ENCODE measurements around the gene NDUFA5.

NDUFA5 gene

DNA sequence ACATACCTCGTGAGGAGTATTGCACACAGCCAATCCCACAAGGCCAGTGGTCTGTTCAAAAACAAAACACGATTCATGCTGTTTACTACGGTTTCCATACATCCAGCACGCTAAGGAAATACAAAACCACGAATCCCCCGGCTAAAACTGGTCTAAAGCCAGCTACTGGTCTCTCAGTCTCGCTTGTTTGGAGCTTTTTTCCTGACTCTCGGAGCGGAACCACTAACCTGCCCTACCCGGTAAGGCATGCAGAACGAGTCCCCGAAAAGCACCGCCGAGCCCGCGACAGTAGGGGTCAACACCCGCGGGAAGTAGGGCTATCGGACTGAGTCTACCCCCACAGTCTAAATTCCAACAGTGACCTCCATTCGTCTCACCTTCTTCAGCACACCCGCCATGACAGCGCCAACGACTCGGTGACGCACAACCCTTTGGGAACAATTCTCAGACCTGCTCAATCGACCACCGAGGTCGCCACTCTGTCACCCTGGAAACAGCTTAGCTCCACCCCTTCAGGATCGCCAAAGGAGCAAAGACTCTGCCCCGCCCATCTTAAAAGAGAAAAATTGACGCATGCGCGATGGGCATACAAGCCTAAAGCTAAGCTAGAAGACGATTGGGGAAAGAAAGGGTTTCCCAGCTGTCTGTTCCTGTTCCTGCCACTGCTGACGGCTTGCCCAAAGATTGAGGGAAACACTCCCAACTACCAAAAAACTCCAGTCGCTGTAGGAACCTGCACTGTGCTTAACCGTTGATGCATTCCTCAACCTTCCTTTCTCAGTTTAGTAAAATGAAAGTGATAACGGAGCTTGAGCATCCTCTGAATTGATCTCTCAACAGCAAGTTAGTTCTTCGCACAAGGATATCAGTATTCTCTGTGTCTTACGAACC is at the start of gene NDUFA5:
NDUFA5 (minus strand) TSS at position 421 of the 891 bp plus-strand sequence; CDS start at position 398, 23 bp downstream.
- peak; percentile 96 to 99 for DNase-seq

DNA sequence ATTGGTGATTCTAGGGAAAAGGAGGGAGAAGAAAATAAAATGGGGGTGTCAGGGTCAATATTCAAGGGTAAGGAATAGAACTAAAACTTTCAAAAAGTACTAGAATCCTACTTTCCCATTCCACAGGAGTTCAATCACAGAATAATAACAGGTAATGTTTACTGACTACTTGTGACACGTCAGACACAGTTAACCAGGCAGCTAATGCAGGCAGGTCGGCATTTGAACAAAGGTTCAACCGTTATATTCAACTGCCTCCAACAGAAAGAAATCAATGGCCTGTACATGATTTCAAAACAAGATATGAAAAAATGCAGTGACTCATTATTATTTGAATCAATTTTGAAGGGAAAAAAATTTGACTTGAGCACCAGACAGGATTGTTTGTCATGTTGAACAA is 47.1 kb upstream of the NDUFA5 start:
- no peak for DNase-seq

DNA sequence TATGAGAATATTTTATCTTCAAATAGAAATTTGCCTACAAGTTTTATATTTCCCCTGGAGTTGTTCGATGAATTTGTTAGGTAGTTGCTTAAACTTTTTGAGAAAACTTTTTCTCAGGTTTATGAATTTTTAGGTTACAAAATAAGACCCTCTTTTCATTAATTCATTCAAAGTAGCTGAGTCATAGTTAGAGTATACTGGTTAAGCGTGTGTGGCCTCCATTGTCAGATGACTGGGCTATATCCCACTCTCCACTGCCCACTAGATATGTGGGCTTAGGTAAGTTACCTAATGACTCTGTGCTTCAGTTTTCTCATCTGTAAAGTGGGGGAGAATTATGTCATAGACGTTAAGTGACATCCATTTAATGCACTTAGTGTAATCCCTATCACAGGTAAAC is 45.0 kb upstream of the NDUFA5 start:
- DNase-seq = no peak

DNA sequence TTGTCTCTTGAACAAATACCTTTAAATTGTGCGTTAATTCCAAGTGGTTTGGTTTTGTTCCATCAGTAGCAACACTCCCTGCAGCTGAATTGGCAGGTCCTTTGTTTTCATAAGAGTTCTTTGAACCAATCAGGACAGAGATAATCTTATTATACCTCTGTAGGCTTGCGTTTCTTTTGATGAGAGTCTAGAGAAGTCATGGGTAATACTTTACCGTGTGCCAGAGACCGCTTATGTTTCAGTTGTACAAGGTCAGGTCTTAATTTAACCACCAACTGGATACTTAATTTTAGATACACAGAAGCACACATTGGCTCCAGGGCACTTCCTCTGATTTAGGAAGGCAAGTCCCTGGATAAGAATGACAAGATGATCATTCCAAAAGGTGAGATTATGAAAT is 43.9 kb upstream of the NDUFA5 start, which contains the start of gene ASB15:
ASB15 (plus strand) TSS at position 292 of the 400 bp plus-strand sequence. CDS start 12,682 bp downstream, outside the sequence.
- DNase-seq = no peak

DNA sequence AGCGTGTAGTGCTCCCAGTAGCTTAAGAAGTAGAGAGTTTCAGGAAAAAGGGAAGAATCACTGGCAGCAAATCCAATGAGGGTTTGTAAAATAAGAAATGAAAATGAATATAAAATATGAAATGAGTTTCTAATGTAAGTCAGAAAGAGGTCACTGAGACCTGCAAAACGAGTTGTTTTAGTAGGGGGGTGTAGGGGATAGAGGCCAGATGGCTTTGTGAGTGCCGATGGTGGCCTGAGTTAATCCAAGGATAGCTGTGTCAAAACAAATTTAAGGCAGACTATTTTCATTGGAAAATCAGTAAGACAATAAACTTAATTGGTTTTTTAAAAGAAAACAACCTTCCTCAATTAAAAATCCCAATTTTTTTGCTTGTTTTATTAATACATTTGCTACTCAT is 43.3 kb upstream of the NDUFA5 start:
- no peak for DNase-seq

DNA sequence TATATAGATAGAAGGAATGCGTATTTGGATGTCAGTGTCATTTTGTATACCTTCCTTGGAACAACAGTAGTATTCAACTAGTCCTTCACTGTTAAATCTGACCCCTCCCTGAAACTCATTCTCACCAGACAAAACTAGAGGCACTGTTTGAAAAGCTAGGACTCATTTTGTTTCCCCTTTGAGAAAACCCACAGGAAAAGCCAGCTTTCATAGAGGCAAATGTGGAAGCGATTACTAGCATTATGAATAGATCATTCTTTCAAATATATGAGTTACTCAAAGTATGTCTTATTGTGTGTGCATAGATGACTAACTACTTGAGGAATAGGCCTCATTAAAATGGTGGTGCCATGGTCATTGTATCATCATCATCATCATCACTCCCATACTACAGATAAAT is 42.1 kb upstream of the NDUFA5 start:
- DNase-seq = no peak

DNA sequence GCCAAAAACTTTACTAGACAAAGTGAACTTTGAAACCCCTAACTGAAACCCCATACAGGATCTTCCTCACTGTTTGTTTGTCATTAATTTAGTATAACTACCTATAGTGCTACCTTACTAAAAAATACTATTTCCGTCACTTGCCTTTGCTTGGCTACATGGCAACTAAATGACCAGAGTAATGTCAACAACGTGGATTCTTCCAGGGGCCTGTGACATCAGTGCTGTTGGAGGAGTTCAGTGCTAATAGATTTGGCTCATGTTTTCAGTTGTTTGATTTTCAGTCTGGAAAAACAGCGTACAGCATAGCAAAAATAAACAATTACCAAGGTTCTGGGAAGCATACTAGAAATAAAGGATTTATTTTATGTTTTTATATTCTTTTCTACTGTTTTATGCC is 41.0 kb upstream of the NDUFA5 start:
- DNase-seq = no peak

DNA sequence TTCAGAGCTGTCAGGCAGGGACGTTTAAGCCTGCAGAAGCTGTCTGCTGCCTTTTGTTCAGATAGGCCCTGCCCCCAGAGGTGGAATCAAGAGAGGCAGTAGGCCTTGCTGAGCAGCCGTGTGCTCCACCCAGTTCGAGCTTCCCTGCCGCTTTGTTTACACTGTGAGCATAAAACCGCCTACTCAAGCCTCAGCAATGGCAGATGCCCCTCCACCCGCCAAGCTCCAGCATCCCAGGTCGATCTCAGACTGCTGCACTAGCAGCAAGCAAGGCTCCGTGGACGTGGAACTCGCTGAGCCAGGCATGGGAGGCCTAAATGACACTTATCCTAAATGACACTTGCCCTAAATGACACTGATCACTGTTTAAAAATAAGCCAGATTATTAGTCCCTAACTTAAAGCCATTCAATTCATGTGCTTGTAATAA is 37.2 kb upstream of the NDUFA5 start:
- no peak for DNase-seq

DNA sequence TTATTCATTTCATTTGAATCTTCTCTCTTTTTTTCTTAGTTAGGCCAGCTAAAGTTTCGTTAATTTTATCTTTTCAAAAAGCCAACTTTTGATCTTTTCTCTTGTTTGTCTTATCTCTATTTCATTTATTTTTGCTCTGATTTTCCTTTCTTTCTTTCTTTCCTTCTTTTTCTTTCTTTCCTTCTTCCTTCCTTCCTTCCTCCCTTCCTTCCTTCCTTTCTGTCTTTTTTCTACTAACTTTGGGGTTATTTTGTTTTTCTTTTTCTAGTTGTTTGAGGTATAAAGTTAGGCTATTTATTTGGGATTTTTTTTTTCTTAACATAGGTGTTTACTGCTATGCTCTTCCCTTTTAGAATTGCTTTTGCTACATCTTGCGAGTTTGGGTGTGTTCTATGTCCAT is 30.8 kb upstream of the NDUFA5 start:
- DNase-seq = no peak

DNA sequence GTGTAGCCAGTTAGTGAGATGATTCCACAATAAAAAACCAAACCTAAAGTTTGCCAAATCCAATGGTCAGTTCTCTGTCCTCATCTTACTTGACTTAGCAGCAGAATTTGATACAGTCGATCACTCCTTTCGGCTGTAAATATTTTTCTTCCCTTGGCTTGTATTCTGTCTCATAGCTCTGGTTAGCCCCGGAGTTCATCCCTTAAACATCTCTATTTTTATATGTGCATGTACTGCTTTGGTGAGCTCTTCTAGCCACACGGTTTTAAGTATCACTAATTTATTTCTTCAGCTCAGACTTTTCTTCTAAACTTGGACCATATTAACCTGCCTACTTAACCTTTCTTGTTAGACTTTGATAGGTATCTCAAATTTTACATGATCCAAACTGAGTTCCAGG is 26.2 kb upstream of the NDUFA5 start:
- DNase-seq = no peak

DNA sequence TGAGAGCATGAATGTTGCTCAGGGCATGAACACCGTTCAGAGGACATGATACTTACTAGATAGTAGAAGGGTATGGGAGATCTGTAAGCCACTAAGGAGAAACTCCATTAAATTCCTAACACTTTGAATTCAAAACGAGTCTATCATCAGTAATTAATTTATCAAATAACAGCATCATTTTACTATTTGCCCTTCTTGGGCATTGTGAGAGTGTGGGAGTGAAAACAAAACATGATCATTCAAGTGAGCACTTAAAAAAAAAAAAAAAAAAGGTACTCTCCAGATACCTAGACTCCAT is 23.5 kb upstream of the NDUFA5 start:
- no peak for DNase-seq

DNA sequence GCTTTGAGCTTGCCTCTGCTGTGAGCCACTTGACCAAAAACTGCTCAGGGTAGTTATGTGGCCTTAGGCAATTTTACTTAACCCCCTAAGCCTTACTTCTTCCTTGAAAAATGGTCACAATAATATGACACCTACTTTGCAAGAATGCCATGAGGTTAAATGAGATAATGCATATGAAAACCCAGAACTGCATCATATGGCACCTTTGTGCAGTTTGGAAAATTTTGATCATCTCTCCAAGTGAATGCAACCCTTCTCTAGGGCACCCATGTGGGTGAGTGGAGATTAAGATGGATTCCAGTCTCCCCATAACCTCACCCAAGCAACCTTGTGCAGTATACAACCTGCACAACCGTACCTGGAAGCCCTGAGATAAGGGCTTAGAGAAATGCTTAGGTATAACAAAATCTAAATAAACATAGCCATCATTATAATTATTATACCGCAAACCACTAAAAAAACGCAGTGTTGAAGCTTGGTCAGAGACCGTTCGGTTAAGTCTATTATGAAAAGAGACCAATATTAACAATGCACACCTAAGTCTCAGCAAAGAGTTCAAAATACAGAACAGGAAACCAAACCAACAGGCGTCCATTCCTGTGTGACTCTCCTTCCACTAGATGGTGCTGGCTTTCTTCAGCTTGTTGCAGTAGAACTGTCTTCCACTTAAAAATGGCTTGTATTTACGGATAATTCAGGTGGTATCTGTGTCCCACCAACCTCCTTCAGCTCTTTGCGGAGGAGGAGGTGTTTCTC is 23.0 kb upstream of the NDUFA5 start:
- peak; percentile 60 to 74 for DNase-seq

DNA sequence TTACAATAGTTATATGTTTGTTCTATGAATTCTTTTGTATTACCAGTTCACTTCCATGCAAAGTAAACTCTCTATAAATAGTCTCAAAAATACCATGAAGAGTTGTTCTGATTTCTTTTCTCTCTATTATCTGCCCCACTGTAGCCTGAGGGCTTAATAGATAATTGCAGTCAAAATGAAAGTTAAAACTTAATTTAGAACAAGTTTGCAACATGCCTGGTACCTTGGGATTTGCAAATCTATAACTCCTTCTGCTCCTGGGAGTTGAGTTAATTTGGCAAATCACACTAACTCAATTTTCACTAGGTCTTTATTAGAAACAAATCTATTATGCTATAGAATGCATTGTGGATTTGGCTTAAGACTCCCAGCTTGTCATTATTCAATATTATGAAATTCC is 21.8 kb upstream of the NDUFA5 start:
- no peak for DNase-seq

DNA sequence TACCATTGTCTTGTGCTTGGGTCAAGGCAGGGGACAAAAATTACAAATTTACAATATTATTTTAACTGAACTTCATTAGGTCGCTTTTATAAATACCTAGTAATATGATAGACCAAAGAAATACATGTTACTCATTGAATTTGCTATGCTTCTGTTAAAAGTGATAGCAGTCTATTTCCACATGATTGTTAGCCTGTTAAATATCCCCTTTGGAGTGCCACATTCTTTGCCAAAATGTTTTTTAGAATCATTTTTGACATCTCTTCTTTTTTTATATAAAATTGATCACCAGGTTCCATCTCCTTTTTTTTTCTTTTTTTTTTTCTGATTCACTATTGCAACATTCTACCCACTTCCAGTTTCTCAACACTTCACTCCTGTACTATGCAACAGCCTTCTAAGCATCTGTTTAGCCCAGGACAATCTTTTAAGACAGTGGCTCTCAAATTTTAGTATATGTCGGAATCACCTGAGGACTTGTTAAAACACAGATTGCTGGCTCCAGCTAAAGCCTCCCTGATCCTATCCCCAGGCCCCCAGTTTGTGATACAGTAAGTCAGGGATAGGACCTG is 16.4 kb upstream of the NDUFA5 start:
- DNase-seq = no peak

DNA sequence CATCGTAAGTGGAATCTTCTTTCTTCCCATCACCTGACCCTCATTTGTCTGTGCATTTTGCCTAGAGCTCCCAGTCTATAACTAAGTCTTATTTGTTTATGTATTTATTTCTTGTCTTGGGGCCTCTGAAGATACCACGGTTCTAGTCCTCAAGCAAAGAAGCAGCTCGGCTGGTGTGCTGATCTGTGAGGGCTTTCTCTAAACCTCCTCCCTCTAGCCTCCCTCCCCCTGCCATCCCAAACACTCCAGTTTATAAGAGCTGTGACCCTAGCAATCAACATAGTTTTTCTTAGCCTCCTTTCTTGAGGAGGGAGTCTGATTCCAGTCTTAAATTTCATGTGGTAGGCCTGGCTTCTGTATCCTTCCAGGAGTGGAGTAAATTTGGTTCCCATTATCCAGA is 15.7 kb upstream of the NDUFA5 start:
- no peak for DNase-seq

DNA sequence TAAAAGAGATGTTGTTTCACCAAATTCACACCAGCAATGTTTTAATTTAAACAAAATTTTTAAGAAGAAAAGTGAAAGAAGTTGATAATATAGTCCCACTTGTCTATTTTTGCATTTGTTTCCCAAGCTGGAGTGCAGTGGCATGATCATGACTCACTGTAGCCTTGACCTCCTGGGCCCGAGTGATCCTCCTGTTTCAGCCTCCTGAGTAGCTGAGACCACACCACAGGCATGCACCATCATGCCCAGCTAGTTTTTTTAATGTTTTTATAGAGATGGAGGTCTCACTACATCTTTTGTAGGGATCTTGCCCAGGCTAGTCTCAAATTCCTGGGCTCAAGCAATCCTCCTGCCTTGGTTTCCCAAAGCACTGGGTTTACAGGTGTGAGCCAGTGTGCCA is 14.1 kb upstream of the NDUFA5 start:
- no peak for DNase-seq

DNA sequence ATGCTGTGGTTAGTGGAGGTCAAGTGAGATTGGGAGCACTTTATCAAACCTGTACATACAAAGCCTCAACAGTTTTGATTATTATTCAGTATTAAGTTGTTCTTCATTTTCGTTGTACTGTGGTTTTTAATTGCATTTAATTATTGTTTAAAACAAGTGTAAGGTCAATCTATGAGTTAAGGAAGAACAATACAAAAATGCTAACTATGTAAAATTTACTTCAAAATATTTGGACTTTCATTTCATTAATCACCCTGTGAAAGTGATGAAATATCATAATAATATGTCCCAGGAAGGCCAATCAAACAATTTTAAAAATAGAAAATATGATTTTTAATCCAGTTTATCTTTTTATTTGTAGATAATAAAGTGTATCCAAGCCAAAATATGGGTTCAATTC is 13.6 kb upstream of the NDUFA5 start:
- no peak for DNase-seq

DNA sequence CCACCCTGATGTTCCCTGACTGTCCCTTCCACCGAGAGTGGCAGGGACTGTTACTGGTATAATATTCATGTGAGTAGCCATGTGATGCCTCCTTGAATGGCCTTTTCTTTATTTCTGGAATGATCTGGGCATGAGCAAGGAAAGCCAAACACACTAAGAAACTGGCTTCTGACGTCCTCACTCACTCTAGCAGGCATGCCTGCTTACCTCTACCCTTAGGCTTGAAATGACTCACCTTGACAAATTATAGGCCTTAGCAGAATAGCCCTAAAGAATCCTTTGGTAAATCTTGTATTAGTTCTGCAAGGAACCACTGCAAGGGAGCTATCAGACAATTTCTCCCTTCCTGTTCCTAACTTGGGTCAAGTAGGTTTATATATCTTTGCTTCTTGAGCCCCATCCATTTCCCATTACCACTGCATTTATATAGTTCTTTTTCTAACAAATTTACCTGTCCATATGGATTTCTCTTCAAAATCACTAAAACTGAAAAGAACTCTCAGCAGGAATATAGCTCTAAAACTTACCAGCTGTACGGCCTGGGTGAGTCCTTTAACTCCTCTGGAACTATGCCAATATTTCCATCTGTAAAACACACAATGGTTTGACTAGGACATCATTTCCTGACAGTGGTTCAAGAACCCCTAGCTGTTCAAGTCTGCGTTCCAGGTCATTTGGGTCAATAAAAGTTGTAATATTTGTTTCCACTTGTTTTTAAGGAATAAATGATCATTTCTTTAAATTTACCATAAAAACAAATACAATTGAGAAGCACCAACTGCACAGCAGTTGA is 13.0 kb upstream of the NDUFA5 start:
- no peak for DNase-seq

DNA sequence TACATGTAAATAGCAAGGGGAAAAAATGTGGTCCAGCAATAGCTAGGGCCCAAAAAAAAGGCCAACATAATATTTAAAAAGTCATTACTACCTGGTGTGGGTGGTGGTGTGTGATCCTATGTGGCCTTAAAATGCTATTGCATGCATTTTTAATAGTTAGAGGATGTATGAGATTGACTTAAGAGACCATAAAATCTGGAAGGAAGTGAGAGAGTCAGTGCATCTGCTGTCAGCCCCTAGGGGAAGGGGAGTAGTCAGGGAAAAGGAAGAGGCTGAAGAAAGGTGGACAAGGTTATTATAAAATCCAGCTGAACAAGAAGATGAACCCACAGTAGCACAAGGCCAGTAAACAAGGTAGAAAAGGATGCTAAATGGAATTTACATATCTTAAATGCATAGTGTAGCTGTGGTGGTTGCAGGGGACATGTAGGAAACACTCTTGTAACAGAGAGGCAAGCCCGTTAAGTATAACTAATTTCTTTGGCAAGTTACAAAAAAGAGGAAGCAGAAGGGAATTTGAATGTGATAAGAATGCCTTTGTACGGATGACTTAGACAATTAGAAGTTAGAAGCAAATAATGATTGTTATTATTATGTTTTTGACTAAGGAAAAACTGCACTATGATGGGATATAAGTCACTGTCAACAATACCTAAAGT is 11.9 kb upstream of the NDUFA5 start:
- DNase-seq = peak; percentile 54 to 75

DNA sequence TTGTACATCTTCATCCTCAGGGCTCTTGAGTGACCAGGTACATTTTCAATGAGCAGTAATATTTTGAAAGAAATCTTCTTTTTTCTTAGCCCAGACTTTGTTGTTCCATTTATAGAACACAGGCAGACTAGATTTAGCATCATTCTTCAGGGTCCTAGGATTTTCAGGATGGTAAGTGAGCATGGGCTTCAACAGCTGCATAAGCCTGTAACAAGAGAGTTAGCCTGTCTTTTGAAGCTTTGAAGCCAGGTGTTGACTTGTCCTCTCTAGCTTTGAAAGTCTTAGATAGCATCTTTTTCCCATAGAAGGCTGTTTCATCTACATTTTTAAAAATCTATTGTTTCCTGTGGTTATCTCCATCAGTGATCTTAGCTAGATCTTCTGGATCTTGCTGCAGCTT is 4.5 kb upstream of the NDUFA5 start:
- no peak for DNase-seq

DNA sequence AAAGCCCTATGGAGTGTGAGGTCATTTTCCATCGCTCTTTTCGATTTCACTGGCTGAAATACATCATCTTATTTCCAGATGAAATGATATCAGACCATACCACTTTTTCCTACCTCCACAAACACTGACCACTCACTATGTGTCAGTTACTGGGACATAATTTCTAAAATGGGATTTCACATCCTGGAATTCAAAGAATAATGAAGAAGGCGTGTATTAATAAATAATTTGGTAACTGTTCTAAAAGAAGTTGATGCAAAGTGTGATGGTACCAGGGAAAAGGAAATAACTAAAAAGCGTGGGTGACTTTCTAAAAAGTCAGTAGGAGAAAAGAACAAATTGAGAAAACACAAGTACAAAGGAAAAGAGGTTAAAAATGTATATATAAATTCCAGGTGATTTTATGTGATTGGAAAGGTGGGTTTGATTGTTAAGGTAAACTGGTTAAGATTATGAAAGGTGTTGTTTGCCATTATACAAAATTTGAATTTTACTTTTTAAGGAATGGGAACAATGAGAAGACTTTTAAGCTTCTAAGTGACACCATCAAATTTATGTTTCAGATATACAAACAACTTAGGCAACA is 764 bp upstream of the NDUFA5 start:
- DNase-seq = no peak

DNA sequence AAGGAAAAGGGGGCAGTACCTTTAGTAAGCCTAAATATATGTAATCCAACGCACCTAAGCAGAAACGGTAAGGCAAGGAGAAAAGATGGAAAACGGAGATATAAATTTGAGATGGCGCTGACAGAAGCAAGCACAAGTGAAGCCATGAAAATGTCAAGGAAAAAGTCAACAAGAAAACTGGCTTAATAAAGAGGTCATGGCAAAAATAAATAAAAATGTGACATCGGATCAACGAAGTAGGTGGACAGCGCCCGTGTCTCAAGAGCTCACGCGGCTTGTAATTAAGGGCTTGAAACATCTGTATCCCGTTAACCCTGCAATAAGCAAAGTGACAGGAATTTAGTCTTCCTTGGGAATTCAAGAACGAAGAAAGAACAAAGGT is 611 bp downstream of the NDUFA5 start:
- DNase-seq = peak in 1 of 2 experiments; percentile 34
